Measurements from ENCODE around the gene NOLC1. TPM values are rescaled to one million over a fixed set of nuclear protein-coding genes. Genes with fewer than 3 reads are reported as not detected.

The NOLC1 gene
- polyA plus RNA-seq, 2 of the 4 experiments (the other 2 are of a cell fraction), result 129 to 188 TPM

GRCh38 chr10:102135956-102136526, 16.1 kb upstream of the NOLC1 start:
- peak overlapping the region; percentile 98 for H3K4me2 ChIP-seq
- DNase-seq (ENCODE audit: low read depth in 1 of 2, low spot score in 1 of 2) (no peak), ATAC-seq (no peak), FAIRE-seq (no peak)
- WGBS (ENCODE audit: missing lambda C conversion rate), result 89% methylated on average over 7 of the region's 7 CpGs
- H3K4me3 ChIP-seq, result no peak overlapping the region
- TF ChIP-seq REST (IDR thresholded peaks at IDR 0.05) (no peak), RAD21 (conservative IDR thresholded peaks at IDR 0.05 in 1 of 2, IDR thresholded peaks at IDR 0.05 in 1 of 2) (no peak), HOXA7 (CRISPR knock-in tag; IDR thresholded peaks at IDR 0.05) (no peak), MAX (IDR thresholded peaks at IDR 0.05) (no peak), KDM1A (IDR thresholded peaks at IDR 0.05; ENCODE audit: low read depth) (no peak), EHF (CRISPR knock-in tag; IDR thresholded peaks at IDR 0.05) (no peak), JUN (IDR thresholded peaks at IDR 0.05) (no peak), GATA3 (IDR thresholded peaks at IDR 0.05; ENCODE audit: borderline replicate concordance) (no peak), CEBPB (IDR thresholded peaks at IDR 0.05) (no peak), ELK1 (IDR thresholded peaks at IDR 0.05; ENCODE audit: low read depth, low read length) (no peak), RNF2 (IDR thresholded peaks at IDR 0.05; ENCODE audit: borderline replicate concordance, low read depth) (no peak), ZNF302 (CRISPR knock-in tag; IDR thresholded peaks at IDR 0.05) (no peak), RCOR1 (IDR thresholded peaks at IDR 0.05; ENCODE audit: low read depth, low read length) (no peak), NFE2L2 (conservative IDR thresholded peaks at IDR 0.05; ENCODE audit: low read length) (no peak), CHD2 (IDR thresholded peaks at IDR 0.05; ENCODE audit: low read length, partially characterized antibody) (no peak), SREBF2 (IDR thresholded peaks at IDR 0.05) (no peak), USF2 (IDR thresholded peaks at IDR 0.05) (no peak), TFCP2L1 (CRISPR knock-in tag; IDR thresholded peaks at IDR 0.05) (no peak)
- H3K27ac ChIP-seq, result no peak overlapping the region
- CTCF ChIA-PET, result interaction anchor here (0.9 to 4.6 kb wide), 5 partner anchors 8 to 263 kb away, joined by 3 to 40 read pairs (median 6); partner anchors contain the start of gene NOLC1
- POLR2A ChIA-PET, result no interaction called here
- peaks cover 35% of the 10 kb centered on the region for H3K4me1 ChIP-seq
- no peaks in the 10 kb centered on the region for H3K9me3 ChIP-seq

GRCh38 chr10:102139281-102140110, 12.7 kb upstream of the NOLC1 start:
- POLR2A ChIA-PET, result interaction anchor here (1.6 kb wide), 1 partner anchor 12 kb away, joined by 6 read pairs; the partner anchor contains the start of gene NOLC1
- CTCF ChIA-PET, result interaction anchor here (0.5 to 4.7 kb wide), 7 partner anchors 7 to 283 kb away, joined by 3 to 40 read pairs (median 4); partner anchors contain the start of gene NOLC1
- H3K4me2 ChIP-seq, result no peak overlapping the region
- H3K9me3 ChIP-seq, result no peaks in the 10 kb centered on the region
- 92% methylated on average over 12 of the region's 15 CpGs for WGBS (ENCODE audit: missing lambda C conversion rate)
- TF ChIP-seq PBX3 (IDR thresholded peaks at IDR 0.05), result no peak
- no peak for TF ChIP-seq NFE2L2 (conservative IDR thresholded peaks at IDR 0.05; ENCODE audit: low read length)
- DNase-seq (ENCODE audit: low read depth in 1 of 2, low spot score in 1 of 2) (no peak), ATAC-seq (no peak; a peak in 1 of 6 replicates), FAIRE-seq (no peak)
- H3K27ac ChIP-seq, result no peak overlapping the region
- no peak overlapping the region for H3K4me3 ChIP-seq
- peaks cover 23% of the 10 kb centered on the region for H3K4me1 ChIP-seq
